HG02970 (cell line): ENCODE measurements around the gene CIRBP.
A peak's percentile ranks its signal among the peaks of the same experiment; 100 is the strongest.

ENCODE experiments used
- ATAC-seq: cut with Tn5 transposase; IDR thresholded peaks from one replicate; pipeline ENCODE4 v1.9.1; 2021; ENCODE audit warnings: mild to moderate bottlenecking, moderate library complexity, moderate number of reproducible peaks; ENCODE audit not compliant: unreplicated experiment, low FRiP score

The CIRBP gene

DNA sequence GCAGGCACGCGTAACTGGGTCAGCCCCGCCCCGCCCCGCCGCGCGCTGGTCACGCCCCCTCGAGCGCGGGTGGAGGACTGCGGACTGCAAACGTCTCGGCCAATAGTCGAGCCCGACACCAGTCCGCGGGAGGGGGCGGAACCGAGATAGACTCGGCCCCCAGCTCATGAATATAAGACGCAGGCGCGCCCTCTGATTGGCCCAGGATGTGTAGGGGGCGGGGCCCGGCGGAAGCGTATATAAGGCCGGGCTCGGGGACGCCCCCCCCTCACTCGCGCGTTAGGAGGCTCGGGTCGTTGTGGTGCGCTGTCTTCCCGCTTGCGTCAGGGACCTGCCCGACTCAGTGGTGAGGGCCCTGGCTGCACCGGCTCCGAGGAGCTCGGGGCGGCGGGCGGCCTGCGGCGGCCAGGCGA, at the start of gene CIRBP:
Gene CIRBP (plus strand): TSS at position 268 of the 413 bp plus-strand sequence. CDS start 1,602 bp downstream, outside the sequence.
- ATAC-seq = peak; percentile 50

DNA sequence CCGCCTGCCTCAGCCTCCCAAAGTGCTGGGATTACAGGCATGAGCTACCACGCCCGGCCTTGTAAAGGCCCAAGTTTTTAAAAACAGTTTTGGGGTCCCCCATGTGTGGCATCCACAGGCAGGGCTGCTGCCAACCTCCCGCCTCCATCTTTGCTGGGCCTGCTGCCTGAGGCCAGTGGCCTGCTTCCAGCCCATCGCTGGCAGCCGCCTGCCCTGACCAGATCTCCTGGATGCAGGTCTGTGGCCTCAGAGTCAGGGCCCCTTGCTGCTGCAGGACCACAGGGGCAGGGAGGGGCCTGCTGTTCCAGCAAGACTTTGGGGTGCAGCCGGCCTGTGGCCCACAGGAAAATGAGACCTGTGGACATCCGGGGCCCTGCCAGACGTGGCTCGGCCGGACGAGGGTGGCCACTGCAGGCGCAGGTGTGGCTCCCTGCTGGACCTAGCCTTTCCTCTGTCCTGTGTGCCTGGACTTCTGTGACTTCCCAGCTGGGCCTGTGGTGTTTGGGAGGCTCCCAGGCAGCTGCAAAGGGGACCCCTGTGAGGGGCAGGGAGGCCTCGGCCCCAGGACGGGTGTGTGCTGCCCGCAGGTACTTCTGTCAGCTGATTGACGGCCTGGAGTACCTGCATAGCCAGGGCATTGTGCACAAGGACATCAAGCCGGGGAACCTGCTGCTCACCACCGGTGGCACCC, 49.2 kb upstream of the CIRBP start:
- no peak for ATAC-seq

DNA sequence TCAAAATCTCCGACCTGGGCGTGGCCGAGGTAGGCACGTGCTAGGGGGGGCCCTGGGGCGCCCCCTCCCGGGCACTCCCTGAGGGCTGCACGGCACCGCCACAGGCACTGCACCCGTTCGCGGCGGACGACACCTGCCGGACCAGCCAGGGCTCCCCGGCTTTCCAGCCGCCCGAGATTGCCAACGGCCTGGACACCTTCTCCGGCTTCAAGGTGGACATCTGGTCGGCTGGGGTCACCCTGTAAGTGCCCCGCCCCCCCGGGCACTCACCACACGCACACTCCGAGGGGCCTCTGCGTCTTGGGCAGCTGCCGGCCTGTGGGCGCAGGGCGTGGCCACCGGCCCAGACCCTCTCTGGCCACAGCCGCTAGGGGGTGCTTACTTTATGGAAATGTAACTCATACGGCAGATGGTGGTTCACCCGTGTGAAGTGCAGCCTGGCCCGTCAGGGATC, 48.6 kb upstream of the CIRBP start:
- no peak for ATAC-seq

DNA sequence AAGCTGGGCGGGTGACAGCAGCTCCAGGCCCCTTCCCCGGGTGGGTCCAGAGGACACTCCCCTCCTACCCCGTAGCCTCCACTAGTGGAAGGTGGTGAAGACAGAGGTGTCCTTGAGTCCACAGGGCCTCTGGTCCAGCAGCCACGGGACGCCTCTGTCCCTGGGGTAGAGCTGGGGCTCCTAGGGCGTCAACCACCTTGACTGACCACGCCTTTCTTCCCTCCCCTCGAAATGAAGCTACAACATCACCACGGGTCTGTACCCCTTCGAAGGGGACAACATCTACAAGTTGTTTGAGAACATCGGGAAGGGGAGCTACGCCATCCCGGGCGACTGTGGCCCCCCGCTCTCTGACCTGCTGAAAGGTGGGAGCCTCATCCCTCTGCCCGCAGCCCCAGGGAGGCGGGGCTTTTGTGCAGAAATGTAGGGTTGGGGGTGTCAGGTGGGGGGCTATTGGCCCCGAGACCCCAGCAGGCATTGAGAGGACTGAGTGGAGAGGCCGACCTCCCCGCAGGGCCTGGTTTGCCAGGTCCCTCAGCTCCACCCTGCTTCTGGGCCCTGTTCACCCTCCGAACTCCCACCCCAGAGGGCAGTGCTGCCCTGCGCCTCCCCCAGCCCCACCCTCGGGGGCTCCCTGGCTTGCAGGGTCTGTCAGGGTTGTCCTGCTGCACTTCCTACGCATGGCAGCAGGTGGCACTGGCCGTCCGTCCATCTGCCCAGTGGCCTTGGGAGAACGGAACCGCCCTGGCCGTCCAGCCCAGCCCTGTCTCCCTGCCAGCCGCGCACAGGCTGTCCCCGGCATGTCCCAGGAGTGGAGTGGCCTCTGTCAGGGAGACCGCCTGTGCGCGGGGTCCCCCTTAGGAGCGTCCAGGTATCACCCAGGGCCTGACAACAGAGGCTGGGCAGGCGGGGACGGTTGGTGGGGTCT, 47.9 kb upstream of the CIRBP start:
- ATAC-seq = no peak

DNA sequence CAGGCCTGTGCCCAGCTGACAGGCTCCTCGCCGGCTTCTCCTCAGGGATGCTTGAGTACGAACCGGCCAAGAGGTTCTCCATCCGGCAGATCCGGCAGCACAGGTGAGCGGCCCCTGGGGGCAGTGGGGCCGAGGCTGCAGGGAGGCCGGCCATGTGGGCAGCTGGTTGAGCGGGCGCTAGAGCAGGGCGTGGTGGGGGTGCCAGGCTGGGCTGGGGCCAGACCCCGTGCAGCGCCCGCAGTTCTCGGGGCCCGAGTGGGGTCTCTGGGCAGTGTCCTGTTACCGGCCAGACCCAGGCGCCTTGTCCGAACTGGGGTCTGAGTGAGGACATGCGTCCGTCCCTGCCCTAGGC, 47.3 kb upstream of the CIRBP start:
- no peak for ATAC-seq

DNA sequence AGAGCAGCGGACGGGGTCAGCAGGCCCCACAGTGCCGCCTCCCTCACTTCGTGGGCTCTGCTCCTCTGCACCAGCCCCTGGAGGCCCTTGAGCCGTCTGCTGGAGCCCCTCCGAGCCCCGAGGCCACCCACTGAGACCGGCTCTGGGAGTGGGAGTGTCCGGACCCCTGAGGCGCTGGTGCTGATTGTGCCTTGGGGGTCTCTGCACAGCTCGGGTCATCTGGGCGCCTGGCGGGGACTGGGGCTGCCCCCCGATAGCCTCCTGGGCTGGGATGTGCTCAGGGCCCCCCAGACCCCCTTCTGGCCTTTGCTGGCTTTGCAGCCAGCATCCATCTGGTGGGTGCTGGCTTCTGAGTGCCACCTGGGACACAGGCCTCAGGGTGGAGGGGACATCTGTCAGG, 46.7 kb upstream of the CIRBP start:
- ATAC-seq = no peak

DNA sequence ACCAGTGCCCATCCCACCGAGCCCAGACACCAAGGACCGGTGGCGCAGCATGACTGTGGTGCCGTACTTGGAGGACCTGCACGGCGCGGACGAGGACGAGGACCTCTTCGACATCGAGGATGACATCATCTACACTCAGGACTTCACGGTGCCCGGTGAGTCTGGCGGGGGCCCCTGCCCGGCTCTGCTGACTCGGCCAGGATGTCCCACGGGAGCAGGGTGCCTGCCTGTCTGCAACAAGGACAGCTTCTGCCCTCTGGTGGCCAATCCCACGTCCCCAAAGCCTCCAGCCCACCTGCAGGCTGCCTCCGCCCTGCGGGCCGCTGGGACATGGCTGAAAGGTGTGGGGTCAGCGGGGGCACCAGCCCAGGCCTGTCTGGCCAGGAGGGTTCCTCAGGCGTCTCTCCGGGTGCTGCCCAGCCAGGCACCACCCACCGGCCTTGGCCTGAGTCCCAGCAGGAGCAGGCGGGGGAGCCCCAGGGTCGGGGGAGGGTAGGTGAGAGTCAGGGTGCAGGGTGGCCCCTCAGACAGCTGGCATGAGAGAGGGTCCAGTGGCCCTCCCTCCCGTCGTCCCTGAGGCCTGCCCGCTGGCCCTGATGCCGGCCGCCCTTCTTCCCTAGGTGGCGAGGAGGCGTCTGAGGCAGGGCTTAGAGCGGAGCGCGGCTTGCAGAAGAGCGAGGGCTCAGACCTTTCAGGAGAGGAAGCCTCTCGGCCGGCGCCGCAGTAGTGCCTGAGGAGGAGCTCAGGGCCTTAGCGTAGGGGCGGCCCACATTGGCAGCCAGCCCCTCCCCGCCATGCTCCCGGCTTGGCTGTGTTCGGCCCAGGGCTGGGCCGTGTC, 45.9 kb upstream of the CIRBP start:
- ATAC-seq = no peak

DNA sequence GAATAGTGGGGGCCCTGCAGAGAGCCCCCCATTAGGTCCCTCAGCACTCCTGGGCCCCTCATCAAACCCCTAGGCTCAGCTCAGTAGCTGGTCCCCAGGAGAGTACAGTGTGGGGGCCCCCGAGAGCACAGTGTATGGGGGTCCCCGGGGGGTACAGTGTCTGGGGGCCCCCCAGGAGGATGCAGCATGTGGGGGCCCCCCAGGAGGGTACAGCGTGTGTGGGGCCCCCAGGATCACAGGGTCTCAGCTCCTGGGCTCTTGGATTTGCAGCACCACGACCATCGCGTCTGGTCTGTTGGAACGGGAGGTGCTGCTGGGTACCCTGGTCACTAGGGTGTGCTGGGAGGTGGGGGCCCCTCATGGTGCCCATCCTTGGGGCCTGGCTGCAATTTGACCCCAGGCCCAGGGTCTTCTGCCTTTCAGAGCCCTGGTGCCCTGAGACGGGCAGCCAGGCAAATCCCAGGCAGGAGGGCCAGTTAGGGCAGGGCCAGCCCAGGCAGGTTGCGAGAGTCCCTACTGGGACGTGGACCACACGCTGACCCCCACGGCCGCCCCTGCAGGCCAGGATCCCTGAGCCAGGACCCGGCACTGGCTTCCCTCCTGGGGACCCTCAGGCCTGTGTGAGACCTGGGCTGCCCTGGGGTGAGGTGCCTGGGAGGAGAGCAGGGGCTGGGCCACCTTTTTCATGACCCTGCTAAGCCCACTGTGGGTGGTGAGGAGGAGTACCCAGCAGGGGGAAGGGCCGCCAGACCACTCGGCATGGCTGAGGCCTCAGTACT, 44.9 kb upstream of the CIRBP start:
- no peak for ATAC-seq

DNA sequence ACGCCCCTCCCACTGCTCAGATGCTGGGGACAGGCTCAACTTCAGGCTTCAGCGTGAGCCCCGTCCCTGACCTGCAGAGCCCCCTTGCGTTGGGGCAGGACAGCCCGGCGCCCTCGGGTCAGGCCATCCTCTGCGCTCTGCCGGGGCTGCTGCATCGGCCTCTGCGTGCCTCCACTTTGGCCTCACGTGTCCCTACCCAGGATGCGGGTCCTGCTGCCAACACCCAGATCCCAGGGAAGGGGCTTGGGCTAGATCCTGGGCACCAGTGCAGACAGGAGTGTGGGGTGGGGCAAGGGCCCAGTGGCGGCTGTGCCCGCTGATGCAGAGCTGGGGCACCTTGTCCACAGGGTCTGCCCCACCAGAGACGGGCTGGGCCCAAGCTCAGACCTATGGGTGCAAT, 44.3 kb upstream of the CIRBP start:
- ATAC-seq = no peak

DNA sequence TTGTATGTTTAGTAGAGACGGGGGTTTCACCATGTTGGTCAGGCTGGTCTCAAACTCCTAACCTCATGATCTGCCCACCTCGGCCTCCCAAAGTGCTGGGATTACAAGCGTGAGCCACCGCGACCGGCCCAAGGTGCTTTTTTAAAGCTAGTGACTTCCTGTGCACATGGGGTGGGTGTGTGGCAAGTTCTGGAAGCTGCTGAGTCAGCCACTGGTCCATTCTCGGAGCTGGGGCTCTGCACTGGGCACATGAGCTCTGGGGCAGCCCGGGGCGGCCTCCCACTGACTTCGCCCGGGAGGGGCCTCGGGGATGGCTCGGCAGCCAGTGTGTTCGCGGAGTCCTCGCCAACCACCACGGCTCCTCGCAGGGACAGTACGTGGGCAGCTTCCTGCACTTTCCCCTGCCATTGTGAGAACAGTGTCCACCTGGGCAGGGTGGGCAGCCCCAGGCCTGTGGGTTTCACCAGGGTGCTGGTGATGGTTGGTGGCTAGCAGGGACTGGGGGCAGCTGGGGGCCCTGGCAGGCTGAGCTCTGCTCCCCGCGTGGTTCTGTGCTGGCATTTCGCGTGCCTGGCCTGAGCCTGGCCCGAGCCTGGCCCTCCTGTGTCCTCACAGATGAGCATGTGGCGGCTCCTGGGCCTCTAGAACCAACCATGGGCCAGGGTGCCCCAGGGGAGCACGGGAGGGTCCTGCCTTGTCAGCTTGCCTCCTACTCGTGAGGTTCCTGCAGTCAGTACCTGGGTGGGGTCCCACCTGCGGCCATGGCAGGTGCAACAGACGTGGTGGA, 43.5 kb upstream of the CIRBP start:
- no peak for ATAC-seq

DNA sequence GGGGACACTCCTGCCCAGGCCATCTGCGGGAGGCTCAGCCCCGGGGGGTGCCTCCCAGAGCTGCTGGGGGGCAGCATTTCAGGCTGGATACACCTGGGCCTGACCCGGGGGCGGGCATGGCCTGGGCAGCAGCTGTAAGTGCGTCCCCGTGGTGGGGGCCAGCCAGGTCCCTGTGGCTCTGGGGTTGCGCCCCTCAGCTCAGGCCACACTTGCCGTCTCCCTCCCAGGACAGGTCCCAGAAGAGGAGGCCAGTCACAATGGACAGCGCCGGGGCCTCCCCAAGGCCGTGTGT, 43.0 kb upstream of the CIRBP start:
- no peak for ATAC-seq

DNA sequence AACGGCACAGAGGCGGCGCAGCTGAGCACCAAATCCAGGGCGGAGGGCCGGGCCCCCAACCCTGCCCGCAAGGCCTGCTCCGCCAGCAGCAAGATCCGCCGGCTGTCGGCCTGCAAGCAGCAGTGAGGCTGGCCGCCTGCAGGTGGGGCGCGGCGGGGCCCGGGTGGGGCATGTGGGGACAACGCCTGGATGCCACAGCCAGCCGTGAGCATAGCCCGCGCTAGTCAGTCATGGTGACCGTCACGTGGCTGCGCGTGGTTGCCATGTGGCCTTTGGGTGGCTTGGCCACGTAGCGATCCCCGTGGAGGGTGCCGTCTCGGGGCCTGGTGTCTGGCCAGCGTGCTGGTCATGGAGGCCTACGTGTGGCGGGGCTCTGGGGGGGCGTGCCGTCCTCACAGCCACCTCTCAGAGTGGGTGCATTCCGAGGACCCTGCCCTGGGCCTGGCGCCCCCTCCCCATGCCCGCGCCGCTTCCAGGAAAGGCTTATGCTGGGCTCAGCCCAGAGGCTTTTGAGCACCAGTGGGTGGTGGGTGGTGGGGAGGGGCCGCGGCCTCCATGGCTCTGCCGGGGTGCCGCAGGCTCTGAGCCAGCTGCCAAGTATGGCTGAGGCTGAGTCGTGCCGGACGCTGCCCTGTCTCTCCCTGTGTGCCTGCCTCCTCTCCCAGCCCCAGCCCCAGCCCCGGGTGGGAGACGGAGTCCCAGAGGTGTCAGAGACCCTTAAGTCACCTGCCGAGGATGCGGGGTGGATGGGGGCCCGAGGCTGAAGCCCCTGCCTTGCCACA, 42.4 kb upstream of the CIRBP start:
- ATAC-seq = no peak

DNA sequence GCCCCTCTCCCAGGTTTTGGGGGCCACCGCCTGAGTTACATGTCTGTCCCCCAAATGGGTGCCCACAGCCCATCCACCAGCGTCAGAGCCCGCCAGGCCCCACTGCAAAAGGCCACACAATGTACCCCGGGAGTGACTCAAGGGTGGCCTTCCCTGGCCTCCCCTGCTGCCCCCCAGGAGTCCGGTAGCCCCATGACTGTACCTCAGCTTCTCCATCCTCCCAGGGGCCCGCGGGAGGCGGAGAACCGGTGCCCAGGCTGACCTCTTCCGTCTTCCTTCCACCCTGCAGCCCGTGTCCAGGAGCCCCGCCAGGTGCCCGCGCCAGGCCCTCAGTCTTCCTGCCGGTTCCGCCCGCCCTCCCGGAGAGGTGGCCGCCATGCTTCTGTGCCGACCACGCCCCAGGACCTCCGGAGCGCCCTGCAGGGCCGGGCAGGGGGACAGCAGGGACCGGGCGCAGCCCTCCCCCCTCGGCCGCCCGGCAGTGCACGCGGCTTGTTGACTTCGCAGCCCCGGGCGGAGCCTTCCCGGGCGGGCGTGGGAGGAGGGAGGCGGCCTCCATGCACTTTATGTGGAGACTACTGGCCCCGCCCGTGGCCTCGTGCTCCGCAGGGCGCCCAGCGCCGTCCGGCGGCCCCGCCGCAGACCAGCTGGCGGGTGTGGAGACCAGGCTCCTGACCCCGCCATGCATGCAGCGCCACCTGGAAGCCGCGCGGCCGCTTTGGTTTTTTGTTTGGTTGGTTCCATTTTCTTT, 41.7 kb upstream of the CIRBP start:
- ATAC-seq = no peak

DNA sequence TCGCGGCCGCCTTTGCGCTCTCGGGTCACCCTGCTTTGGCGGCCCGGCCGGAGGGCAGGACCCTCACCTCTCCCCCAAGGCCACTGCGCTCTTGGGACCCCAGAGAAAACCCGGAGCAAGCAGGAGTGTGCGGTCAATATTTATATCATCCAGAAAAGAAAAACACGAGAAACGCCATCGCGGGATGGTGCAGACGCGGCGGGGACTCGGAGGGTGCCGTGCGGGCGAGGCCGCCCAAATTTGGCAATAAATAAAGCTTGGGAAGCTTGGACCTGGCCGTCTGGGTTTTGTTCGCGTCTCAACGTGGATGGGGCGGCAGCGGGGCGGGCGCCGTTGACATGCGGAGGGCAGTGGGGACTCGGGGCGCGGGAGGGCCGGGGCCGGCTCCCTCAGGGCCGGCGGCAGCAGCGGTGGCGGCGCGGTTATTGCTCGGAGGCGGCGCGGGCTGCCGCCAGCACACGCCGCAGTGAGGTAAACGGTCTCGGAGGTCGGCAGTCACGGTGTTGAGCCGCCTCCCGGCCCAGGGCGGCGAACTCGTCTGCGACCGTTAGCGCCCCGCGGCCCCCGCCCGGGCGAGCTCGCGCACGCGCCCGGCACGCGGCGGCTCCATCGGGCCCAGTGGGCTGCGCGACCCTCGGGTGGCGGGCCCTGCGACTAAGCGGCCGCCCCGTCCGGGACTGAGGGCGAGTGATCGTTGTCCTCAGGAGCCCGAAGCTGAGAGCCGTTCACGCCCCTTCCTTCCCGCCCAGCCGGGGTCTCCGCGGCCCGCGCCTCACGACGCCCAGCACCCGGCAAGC, 40.8 kb upstream of the CIRBP start:
- ATAC-seq = no peak

DNA sequence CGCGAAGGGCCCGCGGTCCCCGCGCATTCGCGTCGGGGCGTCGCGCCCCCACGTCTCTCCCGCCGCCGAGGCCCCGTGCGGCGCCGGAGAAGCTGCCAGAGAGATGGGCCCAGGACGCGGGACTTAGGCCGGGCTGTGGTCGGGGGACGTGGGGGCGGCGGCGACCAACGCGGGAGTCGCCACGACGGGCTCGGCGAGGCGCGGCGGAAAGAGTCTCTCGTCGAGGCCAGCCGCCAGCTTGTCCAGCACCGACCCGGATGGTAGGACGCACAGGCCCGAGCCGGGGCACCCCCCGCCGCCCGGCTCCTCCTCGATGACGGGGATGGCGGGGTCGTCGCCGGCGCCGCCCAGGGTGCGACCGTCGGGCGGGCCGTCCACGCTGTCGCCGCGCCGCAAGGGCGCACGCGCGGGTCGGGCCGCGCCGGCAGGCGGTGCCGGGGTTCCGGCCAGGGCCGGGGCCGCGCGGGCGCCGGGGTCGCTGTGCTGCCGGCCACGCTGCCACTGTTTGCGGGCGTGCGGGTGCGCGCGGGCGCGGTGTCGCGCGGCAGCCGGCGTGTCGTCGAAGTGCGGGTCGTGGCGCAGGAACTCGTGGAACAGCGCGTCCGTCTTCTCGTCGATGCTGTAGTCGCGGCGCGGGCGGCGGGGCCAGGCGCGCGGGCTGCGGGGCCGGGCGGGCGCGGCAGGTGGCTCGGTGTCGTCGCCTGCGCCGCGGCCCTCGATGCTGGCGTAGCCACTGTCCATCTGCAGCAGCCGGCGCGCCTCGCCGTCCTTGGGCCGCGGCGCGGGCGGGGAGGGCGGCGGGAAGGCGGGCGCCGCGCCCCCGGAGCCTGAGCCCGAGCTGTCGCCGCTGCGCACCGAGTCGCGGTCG, 39.8 kb upstream of the CIRBP start:
- ATAC-seq = no peak
